Spleen (tissue), 11 donors: ENCODE data around the gene TRA2A. TPM values are rescaled to one million over a fixed set of nuclear protein-coding genes. Genes with fewer than 3 reads are reported as not detected.

ENCODE experiments used
- DNase-seq: peaks from one replicate; pipeline ENCODE4 v3.0.0-alpha.2; 2020
- H3K27ac ChIP-seq, 8 donors: fragments of 200-600 bp; sonication (generic) in 7 of 8; 1 replicate in 4 of 8; 2 replicates in 4 of 8; pipeline versions ENCODE4 v1.5.0 to v1.8.0; 2016 to 2021; ENCODE audit warnings: inconsistent platforms in 4 of 8, mild to moderate bottlenecking in 4 of 8, moderate library complexity in 1 of 8
- H3K27me3 ChIP-seq, 7 donors: fragments of 200-600 bp; sonication (generic) in 6 of 7; replicated peaks in 1 of 7; 1 replicate in 4 of 7; 2 replicates in 3 of 7; pipeline versions ENCODE4 v1.5.0 to v1.8.0; 2016 to 2021; ENCODE audit warnings: inconsistent platforms in 3 of 7, mild to moderate bottlenecking in 1 of 7
- H3K36me3 ChIP-seq, 6 donors: fragments of 200-600 bp; sonication (generic) in 5 of 6; 1 replicate in 4 of 6; 2 replicates in 2 of 6; pipeline versions ENCODE4 v1.5.0 to v1.8.0; 2016 to 2021; ENCODE audit warnings: inconsistent platforms in 2 of 6
- H3K4me1 ChIP-seq, 6 donors: fragments of 200-600 bp; sonication (generic) in 5 of 6; 1 replicate in 3 of 6; 2 replicates in 3 of 6; pipeline versions ENCODE4 v1.5.0 to v1.8.0; 2016 to 2021; ENCODE audit warnings: inconsistent platforms in 3 of 6
- H3K4me3 ChIP-seq, 8 donors: fragments of 200-600 bp; sonication (generic) in 7 of 8; 1 replicate in 4 of 8; 2 replicates in 4 of 8; pipeline versions ENCODE4 v1.5.0 to v1.8.0; 2016 to 2021; ENCODE audit warnings: inconsistent platforms in 4 of 8, mild to moderate bottlenecking in 4 of 8, moderate library complexity in 2 of 8
- H3K9me3 ChIP-seq, 8 donors: fragments of 200-600 bp; sonication (generic) in 7 of 8; 1 replicate in 4 of 8; 2 replicates in 4 of 8; pipeline versions ENCODE4 v1.5.0 to v1.8.0; 2016 to 2021; ENCODE audit warnings: inconsistent platforms in 4 of 8
- CTCF ChIP-seq, 11 experiments: fragments of 200-600 bp in 7 of 11; fragments of 450-650 bp in 4 of 11; sonication (generic) in 4 of 11; IDR thresholded peaks in 8 of 11; conservative IDR thresholded peaks in 3 of 11; 1 replicate in 7 of 11; 2 replicates in 4 of 11; pipeline versions ENCODE4 v1.4.0 to v1.8.0; 2016 to 2021; ENCODE audit warnings: antibody characterized with exemption in 11 of 11, inconsistent platforms in 4 of 11, mild to moderate bottlenecking in 1 of 11
- POLR2A ChIP-seq, 3 donors: fragments of 450-650 bp; IDR thresholded peaks; one replicate each; pipeline ENCODE4 v1.5.1; 2017; ENCODE audit warnings: antibody characterized with exemption in 3 of 3, mild to moderate bottlenecking in 1 of 3
- POLR2AphosphoS5 ChIP-seq, 3 donors: sonication (generic); formaldehyde crosslinking; IDR thresholded peaks; one replicate each; pipeline ENCODE4 v1.5.1; 2017; ENCODE audit warnings: antibody characterized with exemption in 3 of 3
- WGBS, 5 donors: extraction: QIAGEN DNeasy Blood & Tissue Kit in 3 of 5; methylation state at CpG; one replicate each; pipeline versions ENCODE4 v1.1.5 to v1.1.7; 2013 to 2018; 5-methylcytosine and 5-hydroxymethylcytosine counted together
- intact Hi-C: fragments of 100-400 bp; cut with DNase I; formaldehyde crosslinking; loops from one replicate; pipeline ENCODE4 v1.15.0; 2023; ENCODE audit warnings: low total_unique reads
- polyA plus RNA-seq, 3 donors: library from polyadenylated mRNA; stranded (reverse); fragments of 200-250 nt; gene quantifications; one replicate each; pipeline ENCODE4 v1.2.1, GENCODE V29; 2013
- total RNA-seq, 7 donors: library from RNA; depleted of rRNA in 3 of 7; stranded (reverse); fragments of >200 nt in 3 of 7; fragmentation: NEBNext Ultra II Directional in 4 of 7; extraction: Animal tissue kit (Norgen Biotek cat#: 25700) in 4 of 7; gene quantifications; one replicate each; pipeline versions ENCODE4 v1.1.0 to v1.2.1, GENCODE V29; 2016 to 2021
- donor health status: healthy with polysubstance abuse.
- donor health status: DM: no; HTN: no; CAD: no; lungs with moderate emphysema.
- donor health status: DM: no; HTN: no; CAD: no.
- donor health status: Bipolar disorder and iron deficiency.
- donor health status: healthy.
- donor health status: DM: no; HTN: no; CAD: no.
- donor health status: DM: yes; HTN: yes; CAD: no.

The TRA2A gene
- total and polyA plus RNA-seq, 10 donors, result 59.2 to 98.7 (median 87.6) TPM

GRCh38 chr7:23467806-23468525 is 63.8 kb downstream of the TRA2A start:
- DNase-seq, result peak; percentile 59
- H3K36me3 ChIP-seq, result no peaks in the 10 kb centered on the region
- H3K4me3 ChIP-seq, result peak overlapping the region in 7 of 8 donors; percentile 37 to 66 (median 41)
- H3K27ac ChIP-seq, result no peak overlapping the region
- intact Hi-C loops, result no loop called here
- H3K4me1 ChIP-seq, result peaks cover 37 to 46% (median 45%) of the 10 kb centered on the region in 6 donors
- TF ChIP-seq POLR2A (IDR thresholded peaks at IDR 0.05) (no peak), POLR2AphosphoS5 (IDR thresholded peaks at IDR 0.05) (peak in 1 of 3 donors; percentile 31), CTCF (IDR thresholded peaks at IDR 0.05 in 8 of 11, conservative IDR thresholded peaks at IDR 0.05 in 3 of 11) (no peak)
- 2 to 5% (median 4%) methylated on average over 26 to 32 of the region's 32 CpGs for WGBS, 5 donors
- H3K9me3 ChIP-seq, result peaks cover 0 to 11% (median 0%) of the 10 kb centered on the region in 8 donors
- H3K27me3 ChIP-seq, result peaks cover 11 to 100% (median 99%) of the 10 kb centered on the region in 7 donors

GRCh38 chr7:23467291-23467805 is 64.4 kb downstream of the TRA2A start:
- Histone ChIP-seq H3K4me3 (peak overlapping the region in 3 of 8 donors; percentile 41 to 66 (median 42)), H3K4me1 (peaks cover 37 to 46% (median 45%) of the 10 kb centered on the region in 6 donors), H3K27me3 (peaks cover 11 to 100% (median 99%) of the 10 kb centered on the region in 7 donors), H3K36me3 (no peaks in the 10 kb centered on the region), H3K9me3 (peaks cover 0 to 5% (median 0%) of the 10 kb centered on the region in 8 donors), H3K27ac (no peak overlapping the region)
- DNase-seq, result no peak
- WGBS, 5 donors, result 17 to 29% (median 24%) methylated on average over 11 of the region's 11 CpGs
- TF ChIP-seq POLR2AphosphoS5 (IDR thresholded peaks at IDR 0.05) (no peak), CTCF (IDR thresholded peaks at IDR 0.05 in 8 of 11, conservative IDR thresholded peaks at IDR 0.05 in 3 of 11) (no peak), POLR2A (IDR thresholded peaks at IDR 0.05) (no peak)
- intact Hi-C loops, result no loop called here

- Histone ChIP-seq H3K27me3 (peaks cover 0 to 98% (median 54%) of the 10 kb centered on the region in 7 donors), H3K4me3 (no peak overlapping the region), H3K9me3 (no peaks in the 10 kb centered on the region), H3K4me1 (peaks cover 5 to 7% (median 5%) of the 10 kb centered on the region in 6 donors), H3K27ac (no peak overlapping the region), H3K36me3 (no peaks in the 10 kb centered on the region)
- TF ChIP-seq POLR2A (IDR thresholded peaks at IDR 0.05), result no peak
- no peak for TF ChIP-seq POLR2AphosphoS5 (IDR thresholded peaks at IDR 0.05)
- peak in 1 of 11 experiments; percentile 20 for TF ChIP-seq CTCF (IDR thresholded peaks at IDR 0.05 in 8 of 11, conservative IDR thresholded peaks at IDR 0.05 in 3 of 11)
- no peak for DNase-seq
- intact Hi-C loops, result no loop called here
- 2 to 10% (median 5%) methylated on average over 2 of the region's 2 CpGs for WGBS, 5 donors
Observed at GRCh38 chr7:23462846-23463245, 68.9 kb downstream of the TRA2A start.

- intact Hi-C loops, result no loop called here
- H3K27me3 ChIP-seq, result peaks cover 0 to 85% (median 6%) of the 10 kb centered on the region in 7 donors
- no peak overlapping the region for H3K27ac ChIP-seq
- H3K4me1 ChIP-seq, result no peaks in the 10 kb centered on the region
- TF ChIP-seq POLR2AphosphoS5 (IDR thresholded peaks at IDR 0.05) (no peak), POLR2A (IDR thresholded peaks at IDR 0.05) (no peak), CTCF (IDR thresholded peaks at IDR 0.05 in 8 of 11, conservative IDR thresholded peaks at IDR 0.05 in 3 of 11) (no peak)
- no peak for DNase-seq
- H3K36me3 ChIP-seq, result no peaks in the 10 kb centered on the region
- H3K9me3 ChIP-seq, result no peaks in the 10 kb centered on the region
- WGBS, 5 donors, result 80 to 89% (median 84%) methylated on average over 3 of the region's 3 CpGs
- no peak overlapping the region for H3K4me3 ChIP-seq
Observed at GRCh38 chr7:23458044-23458443, 73.7 kb downstream of the TRA2A start.
